CD4-positive, alpha-beta T cell treated with Interleukin-21 for 1 hour (primary cell): ENCODE measurements around the gene PIP5K1A.
"Not testable (repeated sequence)": the region's sequence is repeated elsewhere in the genome, so short reads cannot be mapped to it uniquely, and the experiment has no call there.

ENCODE experiments used
- DNase-seq: peaks from one replicate; pipeline ENCODE4 v3.0.0-alpha.2; 2020

PIP5K1A gene, protein sequence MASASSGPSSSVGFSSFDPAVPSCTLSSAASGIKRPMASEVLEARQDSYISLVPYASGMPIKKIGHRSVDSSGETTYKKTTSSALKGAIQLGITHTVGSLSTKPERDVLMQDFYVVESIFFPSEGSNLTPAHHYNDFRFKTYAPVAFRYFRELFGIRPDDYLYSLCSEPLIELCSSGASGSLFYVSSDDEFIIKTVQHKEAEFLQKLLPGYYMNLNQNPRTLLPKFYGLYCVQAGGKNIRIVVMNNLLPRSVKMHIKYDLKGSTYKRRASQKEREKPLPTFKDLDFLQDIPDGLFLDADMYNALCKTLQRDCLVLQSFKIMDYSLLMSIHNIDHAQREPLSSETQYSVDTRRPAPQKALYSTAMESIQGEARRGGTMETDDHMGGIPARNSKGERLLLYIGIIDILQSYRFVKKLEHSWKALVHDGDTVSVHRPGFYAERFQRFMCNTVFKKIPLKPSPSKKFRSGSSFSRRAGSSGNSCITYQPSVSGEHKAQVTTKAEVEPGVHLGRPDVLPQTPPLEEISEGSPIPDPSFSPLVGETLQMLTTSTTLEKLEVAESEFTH

DNA sequence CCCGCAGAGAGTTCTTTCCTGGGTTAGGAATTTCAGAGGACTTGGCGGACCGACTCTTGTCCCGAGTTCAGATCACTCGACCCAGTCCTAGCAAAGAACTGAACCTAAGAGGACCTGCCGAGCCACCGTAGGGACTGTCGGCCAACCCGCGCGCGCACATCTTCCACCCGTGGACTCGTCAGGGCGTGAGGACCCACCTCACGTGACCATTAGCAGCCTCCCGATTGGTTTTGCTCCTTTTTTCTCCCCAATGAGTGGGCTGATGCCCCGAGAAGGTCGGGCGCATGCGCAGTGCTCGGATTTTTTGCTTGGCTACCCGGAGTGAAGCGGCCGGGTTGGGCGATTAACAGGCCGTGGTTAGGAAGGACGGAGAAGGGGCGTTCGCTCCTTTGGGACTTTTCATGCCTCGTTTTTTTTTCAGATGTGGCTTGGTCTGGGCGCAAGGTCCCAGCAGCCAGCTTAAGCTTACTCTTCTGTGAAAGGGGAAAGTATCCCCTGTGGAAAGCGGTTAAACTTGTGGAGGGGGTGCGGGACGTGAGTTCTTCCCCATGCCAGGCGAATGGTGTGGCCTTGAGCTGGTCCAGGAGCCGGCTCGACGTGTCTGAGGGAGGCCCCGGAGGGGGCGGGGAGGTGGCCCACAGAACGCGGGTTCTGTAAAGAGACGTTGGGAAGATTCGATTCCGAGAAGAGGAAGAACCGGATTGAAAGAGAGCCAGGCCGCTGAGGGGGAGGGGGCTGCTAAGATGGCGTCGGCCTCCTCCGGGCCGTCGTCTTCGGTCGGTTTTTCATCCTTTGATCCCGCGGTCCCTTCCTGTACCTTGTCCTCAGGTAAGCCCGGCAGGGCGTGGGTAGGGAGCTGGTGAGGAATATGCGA lies at the start of gene PIP5K1A:
Gene PIP5K1A, plus strand, starts transcription at position 299 of the 874 bp plus-strand sequence. Its CDS starts 445 bp downstream, at position 744.
- peak; percentile 99 for DNase-seq

DNA sequence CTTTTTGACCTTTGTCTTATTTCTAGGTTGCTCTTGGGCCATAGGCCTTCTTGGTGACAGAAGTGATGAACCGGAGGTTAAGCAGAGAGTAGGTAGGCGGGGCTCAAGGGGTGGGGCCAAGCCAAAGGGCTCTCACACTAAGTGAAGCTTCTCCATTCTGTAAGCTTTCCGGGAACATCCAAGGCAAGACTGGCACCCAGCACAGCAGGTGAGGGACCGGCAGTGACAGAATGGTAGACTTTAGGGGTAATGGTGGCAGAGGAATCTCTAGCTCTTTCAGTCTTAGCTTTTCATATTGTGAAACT lies 41.9 kb upstream of the PIP5K1A start, which contains the start of gene TNFAIP8L2:
Gene TNFAIP8L2, plus strand, starts transcription at position 135 of the 305 bp plus-strand sequence. CDS start 2,049 bp downstream, outside the sequence.
- peak; percentile 76 for DNase-seq

DNA sequence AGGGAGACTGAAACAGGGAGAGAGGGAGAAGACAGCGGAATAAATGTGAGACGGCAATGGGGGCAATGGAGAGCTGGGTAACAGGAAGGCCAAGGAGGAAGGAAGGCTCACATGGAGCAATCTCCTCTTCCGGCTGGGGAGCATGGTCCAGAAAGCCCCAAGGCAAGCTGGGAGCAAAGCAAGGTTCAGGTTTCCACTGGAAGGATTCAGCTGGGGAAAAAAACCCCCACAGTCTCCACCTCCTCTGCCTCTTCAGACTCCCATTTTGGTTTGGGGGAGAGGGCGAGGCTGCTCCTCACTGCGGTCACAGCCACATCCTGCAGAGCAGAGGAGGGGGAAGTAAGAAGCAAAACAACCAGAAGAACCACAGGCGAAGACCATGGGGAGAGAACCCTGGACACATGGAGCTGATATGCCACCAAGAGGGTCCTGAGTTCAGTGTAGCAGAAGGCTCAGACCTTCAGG lies 41.3 kb upstream of the PIP5K1A start:
- DNase-seq: peak; percentile 69

DNA sequence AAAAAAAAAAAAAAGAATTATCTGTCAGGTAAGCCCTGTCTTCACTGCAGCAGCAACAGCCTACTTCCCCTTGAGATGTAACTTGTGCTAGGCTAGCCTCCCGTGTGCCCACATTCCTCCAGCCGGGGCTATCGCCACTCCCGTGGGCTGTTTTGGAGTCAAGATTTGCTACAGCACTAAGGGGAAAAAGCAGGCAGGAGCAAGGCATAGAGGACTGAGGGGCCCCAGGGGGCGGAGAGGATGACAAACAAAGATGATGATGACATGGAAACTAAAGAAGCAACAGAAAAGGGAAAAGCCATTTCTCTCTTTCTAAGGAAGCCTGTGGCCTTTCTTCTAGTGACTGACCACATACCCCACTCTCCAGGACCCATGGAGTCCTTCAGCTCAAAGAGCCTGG lies 40.0 kb upstream of the PIP5K1A start:
- DNase-seq: no peak

DNA sequence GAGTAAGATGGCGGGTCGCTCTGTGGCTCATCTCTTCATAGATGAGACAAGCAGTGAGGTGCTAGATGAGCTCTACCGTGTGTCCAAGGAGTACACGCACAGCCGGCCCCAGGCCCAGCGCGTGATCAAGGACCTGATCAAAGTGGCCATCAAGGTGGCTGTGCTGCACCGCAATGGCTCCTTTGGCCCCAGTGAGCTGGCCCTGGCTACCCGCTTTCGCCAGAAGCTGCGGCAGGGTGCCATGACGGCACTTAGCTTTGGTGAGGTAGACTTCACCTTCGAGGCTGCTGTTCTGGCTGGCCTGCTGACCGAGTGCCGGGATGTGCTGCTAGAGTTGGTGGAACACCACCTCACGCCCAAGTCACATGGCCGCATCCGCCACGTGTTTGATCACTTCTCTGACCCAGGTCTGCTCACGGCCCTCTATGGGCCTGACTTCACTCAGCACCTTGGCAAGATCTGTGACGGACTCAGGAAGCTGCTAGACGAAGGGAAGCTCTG lies 39.6 kb upstream of the PIP5K1A start:
- DNase-seq: no peak

DNA sequence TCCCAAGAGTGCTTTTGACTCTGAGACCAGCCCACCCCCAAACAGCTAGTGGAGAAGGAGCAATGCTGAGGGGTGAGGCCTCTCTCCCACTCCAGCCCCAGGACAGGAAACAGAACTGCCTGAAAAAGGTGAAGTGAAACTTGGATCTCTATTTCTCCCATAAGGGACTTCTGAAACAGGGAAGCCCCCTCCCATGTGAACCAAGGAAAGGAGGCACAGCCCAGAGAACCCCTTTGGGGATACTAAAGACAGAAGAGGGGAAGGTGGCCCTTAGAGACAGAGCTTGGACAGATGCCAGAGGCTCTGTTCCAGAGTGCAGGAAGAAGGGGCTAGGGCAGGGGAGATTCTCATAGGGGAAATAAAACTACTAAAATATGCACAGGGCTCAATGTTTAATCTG lies 39.0 kb upstream of the PIP5K1A start:
- DNase-seq: no peak

DNA sequence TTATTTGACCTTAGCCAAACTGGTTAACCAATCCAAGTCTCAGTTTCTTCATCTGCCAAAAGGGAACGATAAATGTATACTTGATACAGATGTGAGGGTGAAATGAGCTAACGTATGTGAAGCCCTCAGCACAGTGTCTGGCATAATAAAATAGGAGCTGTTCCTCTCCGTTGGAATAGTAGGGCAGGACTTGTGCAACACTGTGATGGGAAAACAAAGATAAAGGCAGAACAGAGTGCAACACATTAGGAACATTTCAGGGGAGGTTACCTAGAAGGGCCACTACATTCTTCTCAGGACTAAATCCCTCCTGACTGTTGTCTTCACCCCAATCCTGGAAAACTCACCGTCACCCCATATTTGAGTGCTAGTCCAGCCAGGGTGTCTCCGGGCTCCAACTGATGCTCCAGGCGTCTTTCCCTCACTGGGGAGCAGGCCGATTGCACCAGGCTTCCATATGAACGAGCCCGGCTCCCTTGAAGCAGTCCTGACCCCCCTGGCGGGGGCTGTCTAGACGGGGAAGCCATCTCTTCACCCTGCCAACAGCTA lies 33.5 kb upstream of the PIP5K1A start:
- no peak for DNase-seq

DNA sequence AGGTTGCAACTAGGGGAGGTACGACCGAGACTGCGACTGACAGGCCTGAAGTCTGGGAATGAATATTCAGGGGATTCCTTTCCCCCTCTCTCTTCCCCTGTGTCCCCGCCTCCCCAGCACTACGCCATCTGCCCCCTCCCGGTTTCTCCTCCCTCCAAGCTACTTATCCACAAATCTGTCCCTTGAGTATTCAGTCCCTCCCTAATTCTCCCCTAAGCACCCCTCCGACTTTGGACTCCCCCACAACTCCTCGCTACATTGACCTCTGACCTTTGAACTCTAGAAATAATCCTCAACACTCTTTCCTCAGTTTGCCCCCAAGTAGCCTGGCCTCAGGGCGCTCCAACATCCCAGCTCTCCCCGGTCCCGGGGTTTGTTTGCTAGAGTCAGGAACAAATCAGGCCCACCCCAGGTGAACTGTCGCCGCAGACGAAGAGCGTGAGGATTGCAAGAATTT lies 33.0 kb upstream of the PIP5K1A start:
- no peak for DNase-seq

DNA sequence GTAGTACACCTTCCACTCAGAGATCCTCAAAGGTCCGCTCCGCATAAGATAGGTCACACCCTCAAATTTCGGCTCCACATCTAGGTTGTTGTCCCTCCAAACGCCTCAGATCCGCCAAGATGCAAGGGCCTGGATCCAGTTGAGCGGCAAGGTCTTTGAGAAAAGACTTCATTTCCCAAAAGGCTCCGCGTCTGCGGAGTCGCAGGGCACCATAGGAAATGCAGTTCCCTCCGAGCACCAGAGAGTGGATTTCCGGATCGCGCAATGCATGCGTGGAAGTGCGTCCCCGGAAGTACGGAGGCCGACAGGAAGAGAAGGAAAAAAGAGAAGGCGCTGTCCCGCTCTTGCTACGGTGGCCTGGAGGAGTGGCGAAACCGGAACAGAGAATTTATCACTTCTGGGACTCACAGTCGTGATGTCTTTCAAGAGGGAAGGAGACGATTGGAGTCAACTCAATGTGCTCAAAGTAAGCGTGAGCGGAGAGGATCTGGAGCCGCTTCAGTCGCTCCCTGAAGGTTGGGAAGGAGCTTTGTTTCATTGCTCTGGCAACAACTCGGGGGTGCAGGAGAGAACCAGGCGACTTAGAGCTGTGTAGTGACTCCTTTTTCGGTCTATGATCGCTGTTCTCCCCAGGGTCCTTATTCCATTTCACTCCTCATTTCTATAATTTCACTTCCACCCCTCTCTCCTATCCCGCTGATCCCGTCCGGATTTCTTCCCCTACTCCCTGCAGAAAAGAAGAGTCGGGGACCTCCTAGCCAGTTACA lies 32.4 kb upstream of the PIP5K1A start, which contains the start of the genes LYSMD1 and SCNM1:
Gene LYSMD1, minus strand, starts transcription at position 165 of the 767 bp plus-strand sequence. CDS start 644 bp downstream, outside the sequence.
Gene SCNM1, plus strand, starts transcription at position 407 of the 767 bp plus-strand sequence. Its CDS starts 9 bp downstream, at position 416.
- DNase-seq: peak; percentile 98

DNA sequence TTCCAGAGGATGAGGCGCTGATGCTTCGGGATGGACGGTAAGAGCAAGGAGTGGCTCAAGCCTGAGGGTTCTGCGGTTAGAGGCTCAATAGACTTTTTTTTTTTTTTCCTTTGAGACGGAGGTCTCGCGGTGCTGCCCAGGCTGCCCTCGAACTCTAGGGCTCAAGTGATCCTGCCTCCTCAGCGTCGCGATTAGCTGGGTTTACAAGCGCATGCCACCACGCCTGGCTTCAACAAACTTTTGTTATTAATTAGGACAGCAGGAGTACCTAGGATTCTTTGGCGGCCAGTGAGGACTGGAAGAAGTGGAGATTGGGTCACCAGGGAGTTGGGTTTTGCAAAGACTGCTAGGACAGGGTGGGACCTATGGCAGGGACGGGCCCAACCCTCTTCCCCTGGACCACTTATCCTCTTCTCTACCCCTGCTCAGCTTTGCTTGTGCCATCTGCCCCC lies 31.8 kb upstream of the PIP5K1A start:
- no peak for DNase-seq

DNA sequence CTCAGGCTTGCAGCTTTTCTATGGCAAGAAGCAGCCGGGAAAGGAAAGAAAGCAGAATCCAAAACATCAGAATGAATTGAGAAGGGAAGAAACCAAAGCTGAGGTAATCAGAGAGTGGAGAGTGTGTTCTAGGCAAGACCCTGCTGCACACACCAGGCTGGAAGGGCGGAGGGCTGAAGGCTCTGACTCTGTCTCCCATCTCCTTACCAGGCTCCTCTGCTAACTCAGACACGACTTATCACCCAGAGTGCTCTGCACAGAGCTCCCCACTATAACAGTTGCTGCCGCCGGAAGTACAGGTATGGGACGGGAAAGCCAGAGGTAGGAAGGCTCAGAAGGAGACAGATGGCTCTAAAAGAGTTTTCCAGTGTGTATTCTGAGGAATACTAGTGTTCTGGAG lies 31.2 kb upstream of the PIP5K1A start:
- no peak for DNase-seq

DNA sequence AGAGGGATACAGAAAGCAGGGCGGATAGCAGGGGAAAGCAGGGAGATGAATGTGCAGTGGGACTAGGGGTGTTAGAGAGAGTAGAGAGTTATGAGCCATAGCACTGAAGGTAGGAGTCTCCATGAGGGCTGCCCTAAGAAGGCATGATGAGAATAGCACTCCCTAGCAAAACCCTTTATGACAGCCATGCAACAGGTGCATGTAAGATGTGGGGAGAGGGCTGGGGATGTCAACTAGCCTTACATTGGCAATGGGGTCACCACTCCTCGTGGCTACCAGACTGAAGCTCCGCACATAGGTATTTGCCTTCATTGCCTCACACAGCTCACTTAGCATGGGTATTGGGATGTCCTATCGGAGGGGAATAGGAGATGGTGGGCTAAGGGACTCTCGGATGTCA lies 27.2 kb upstream of the PIP5K1A start:
- DNase-seq: no peak

DNA sequence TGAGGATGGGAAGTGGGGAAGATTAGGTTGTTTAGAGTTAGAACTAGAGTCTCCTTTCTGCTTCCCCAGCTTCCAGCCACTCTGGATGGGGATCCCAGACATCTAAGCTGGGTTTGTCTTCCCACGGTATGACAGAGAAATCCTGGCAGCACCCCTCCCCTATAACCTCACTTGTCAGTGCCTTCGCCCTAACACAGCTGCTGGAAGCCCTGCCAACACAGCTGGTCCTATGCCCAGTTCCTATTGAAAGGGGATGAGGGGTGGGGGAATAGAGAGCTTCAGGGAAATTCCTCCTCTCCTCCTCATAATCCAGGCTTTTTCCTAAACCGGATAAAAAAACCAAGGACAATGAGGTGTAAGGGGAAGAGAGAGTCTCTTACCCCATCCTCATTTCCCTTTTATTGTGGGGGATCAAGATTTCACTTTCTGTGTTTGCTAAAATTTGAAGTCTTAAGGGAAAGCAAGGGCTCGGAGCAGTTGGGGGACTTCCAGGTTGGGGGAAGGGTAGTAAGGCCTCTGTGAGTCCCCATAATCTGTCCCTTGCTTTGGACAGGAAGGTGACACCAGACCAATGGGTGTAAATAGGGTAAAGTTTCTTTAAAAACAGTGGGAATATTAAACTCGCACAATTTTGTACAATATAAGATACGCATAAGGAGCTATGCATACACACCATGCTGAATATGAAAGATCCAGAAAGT lies 23.2 kb upstream of the PIP5K1A start:
- DNase-seq: no peak

DNA sequence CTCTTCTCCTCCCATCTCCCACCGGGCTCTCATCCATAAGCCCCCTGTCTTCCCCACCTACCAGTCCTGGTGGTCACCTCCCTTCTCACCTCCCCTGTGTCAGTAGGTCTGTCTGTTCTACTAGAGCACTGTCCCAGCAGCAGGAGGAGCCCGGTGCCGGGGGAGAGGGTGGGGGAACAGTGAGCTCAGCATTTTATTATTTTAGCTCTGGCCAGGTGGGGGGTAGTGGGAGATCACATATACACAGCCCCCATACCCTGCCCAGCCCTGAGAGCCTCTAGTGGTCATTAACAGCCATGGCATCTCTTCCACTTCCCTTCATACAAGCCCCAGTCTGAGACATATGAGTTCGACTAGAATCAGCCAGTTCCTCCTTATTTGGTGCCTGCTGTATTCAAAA lies 22.5 kb upstream of the PIP5K1A start, which contains the start of gene TMOD4:
Gene TMOD4, minus strand, starts transcription at position 119 of the 400 bp plus-strand sequence. CDS start 1,106 bp downstream, outside the sequence.
- DNase-seq: no peak

DNA sequence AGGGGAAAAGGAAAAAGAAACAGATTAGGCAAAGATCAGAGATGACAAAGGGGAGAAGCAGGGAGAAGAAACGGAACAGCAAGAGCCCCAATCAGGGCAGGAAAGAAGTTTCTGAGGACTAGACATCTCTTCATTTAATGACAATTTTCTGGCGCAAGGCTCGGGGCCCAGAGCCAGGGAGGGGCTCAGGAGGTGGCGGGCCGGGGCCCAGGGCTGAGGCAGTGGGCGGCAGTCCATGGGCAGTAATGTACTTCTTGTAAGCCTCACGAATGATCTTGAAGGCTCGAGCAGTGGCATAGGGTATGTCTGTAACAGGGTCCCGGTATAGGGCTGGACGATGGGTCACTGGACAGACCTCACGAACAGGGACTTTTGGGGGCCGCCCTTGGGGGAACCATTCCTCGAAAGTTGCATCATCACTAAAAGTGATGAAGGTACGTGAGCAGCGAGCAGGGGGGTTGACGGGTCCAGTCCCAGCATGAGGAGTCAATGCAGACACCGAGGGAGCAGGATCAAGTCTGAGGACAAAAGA lies 21.8 kb upstream of the PIP5K1A start:
- DNase-seq: no peak

DNA sequence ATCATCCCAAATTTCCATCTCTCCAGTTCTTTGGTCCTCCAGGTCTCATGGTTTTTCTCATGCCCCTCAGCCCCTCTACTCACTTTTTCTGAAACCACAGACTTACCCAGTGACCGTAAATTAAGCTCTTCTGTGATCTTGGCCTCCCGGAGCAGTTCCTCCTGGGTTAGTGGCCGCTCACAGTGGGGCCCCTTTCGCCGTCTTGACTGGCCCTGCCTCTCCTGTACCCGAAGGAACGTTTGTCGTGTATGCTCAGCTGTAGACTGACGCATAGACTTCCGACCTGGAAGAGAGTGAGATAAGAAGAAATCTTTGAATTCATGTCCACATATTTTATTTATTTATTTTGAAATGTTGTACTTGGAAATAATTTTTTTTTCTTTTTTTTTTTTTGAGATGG lies 14.1 kb upstream of the PIP5K1A start:
- DNase-seq: no peak

DNA sequence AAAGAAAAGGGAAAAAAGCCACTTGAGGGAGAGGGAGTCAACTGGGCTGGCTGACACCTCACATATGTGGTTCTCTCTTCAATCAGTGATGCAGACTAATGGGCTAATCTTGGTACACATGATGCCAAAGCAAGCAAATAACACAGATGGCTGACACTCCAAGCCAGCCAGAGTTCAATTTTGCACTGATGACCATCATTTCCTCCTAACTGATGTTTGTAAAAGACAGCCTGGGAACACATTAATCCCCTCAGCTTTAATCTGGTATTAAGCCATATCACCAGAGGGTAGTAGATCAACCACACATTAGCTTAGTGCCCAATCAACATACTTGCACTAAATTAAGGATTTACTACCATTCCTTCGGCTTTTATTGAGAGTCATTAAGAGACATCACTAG lies 11.1 kb upstream of the PIP5K1A start:
- DNase-seq: no peak

DNA sequence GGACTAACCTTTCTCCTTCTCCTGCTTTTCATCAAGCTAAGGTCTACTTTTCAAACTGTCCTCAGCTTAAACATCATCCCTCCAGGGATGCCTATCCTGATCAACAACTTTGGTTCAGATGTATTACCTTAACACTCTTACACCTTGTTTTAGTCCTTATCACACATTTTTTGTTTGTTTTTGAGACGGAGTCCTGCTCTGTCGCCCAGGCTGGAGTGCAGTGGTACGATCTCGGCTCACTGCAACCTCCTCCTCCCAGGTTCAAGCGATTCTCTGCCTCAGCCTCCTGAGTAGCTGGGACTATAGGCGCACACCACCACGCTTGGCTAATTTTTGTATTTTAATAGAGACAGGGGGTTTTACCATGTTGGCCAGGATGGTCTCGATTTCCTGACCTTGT lies 9.7 kb upstream of the PIP5K1A start:
- DNase-seq: not testable (repeated sequence)

DNA sequence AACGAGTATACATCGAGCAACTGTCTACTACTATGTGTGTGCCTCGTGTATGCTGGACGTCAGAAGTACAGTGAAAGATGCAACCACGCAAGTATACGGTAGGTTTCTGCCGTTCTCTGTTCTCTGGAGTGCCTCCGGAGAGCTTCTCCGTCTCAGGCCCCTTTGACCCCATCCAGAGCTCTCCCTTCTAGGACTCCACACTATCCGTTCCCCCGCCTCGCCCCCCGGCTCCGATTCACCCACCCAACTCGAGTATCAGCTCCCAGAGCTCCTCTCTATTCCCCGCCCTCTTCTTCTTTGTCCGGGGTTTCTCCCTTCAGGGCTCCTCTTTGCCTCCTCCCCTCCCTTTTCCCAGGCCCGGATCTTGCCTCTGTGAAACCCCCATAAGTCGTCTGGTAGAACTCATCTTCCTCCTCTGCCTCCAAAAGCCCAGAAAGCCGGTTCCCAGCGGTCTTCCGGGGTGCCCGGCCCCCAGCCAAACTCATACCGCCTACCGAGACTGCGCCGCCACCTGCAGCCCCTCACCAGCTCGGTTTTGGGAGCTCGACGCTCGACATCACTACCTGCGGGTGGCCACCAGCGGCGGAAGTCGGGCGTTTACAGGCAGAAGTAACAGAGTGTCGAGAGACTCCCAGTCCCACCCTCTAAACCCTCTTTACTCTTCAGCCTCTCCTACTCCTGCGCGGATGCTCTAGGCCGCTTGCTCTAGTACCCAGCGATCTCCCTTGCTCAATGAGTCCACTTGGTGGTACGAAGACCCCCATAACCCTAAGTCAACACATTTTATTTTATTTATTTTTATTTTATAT lies 8.5 kb upstream of the PIP5K1A start, which contains the start of gene VPS72:
Gene VPS72, minus strand, starts transcription at position 561 of the 809 bp plus-strand sequence. Its CDS starts 76 bp downstream, at position 485.
- peak; percentile 87 for DNase-seq

DNA sequence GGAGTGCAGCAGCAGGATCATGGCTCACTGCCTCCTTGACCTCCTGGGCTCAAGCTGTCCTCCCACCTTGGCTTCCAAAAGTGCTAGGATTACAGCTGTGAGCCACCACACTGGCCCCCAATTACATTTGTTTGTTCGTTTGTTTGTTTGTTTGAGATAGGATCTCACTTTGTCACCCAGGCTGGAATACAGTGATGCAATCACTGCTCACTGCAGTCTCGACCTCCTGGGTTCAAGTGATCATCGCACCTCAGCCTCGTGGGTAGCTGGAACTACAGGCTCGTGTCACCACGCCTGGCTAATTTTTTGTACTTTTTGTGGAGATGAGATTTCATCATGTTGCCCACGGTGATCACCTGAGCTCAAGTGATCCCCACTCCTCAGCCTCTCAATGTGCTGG lies 6.3 kb upstream of the PIP5K1A start:
- no peak for DNase-seq
